Measurements from ENCODE around the gene SYPL1.

Gene SYPL1

DNA sequence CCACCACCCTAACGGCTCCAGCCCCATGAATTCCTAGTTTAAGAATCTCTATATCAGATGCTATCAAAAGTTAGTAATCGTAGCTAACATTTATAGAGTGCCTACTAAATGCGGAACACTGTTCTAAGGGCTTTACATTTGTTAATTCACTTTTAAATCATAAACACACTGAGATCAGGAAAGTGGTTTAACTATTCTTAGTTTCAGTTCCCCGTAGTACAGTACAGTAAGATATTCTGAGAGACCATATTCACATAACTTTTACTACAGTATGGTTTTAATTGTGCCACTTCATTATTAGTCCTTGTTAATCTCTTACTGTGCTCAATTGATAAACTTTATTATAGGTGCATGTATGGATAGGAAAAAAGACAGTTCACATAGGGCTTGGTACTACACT lies 22.5 kb downstream of the SYPL1 start:
- DNase-seq: no peak

DNA sequence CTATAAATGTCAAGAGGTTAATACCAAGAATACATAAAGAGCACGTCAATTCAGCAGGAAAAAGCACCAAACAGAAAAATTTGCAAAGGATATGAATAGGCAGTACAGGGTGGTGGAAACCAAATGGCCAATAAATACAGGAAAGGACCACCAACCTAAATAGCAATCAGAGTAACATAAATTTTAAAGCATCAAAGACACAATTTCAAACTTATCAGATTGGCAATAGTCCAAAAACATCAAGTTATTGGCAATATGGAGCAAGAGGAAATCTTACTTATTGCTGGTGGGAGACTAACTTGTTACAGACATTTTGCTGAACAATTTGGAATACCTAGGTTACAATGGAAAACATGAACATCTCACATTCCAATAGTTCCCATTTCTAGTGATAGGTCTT lies 24.1 kb downstream of the SYPL1 start:
- DNase-seq: no peak

- DNase-seq: no peak
Measured at GRCh38 chr7:106086062-106086461, 26.1 kb downstream of the SYPL1 start.

GRCh38 chr7:106085015-106085414 lies 27.1 kb downstream of the SYPL1 start:
- no peak for DNase-seq

GRCh38 chr7:106083717-106084116 lies 28.4 kb downstream of the SYPL1 start:
- no peak for DNase-seq

DNA sequence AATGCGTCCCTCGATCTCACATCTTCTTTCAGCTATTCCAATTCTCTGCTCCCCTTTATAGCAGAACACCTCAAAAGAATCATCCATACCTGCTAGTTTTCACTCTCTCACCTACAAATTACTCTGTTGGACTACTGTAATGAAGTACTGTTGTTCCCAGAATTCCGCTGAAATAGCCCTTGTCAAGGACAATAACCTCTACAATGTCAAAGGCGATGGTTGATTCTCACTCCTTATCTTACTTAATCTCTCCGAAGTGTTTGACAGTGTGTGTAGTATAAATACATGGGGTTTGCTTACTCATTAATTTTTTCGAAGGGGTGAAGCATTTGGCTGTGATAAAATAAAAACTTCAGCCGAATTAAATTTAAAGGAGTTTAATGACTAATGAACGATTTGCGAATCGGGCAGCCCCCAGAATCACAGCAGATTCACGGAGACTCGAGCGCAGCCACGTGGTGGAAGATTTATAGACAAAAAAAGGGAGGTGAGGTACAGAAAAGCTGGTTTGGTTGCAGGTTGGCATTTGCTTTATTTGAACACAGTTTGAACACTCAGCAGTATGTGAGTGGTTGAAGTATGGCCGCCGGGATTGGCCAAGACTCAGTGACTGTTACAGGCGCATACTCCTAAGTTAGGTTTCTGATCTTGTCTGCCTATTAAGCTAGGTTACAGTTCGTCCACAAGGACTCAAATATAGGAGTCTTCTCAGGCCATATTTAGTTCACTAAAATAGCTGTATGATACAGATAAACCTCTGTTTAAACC lies 29.8 kb downstream of the SYPL1 start:
- DNase-seq: no peak

DNA sequence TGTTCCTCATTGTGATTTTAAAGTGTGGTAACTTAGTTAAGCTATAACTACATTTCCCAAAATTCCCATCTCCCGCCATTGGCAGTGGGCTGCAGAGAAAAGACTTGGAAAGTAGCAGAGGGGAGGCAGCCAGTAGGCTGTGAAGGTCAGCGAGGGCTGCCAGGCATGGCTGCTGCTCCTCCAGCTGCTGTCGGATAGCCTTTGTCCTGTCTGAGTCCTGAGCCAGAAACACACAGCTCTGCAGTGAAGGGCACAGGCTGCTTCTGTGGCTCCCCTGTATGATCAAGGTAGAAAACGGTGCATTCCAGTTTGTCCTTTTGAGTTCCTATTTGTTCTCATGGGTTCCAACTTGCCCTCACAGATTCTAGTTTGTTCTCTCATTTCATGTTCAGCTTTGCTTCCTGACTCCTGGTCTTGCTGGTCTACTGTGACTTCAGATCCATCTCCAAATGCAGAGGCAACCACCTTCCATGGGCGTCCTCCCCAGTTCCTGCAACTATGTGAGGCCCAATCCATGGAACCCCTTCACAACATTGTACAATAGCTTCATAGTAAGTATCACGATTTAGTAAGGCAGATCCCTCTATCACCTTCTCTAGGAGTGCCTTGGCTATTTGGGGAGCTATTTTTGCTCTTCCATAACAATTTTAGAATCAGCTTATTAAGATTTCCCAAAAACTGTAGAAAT lies 31.7 kb downstream of the SYPL1 start:
- DNase-seq: no peak

- DNase-seq: no peak
Measured at GRCh38 chr7:106076537-106076936, 35.6 kb downstream of the SYPL1 start.

DNA sequence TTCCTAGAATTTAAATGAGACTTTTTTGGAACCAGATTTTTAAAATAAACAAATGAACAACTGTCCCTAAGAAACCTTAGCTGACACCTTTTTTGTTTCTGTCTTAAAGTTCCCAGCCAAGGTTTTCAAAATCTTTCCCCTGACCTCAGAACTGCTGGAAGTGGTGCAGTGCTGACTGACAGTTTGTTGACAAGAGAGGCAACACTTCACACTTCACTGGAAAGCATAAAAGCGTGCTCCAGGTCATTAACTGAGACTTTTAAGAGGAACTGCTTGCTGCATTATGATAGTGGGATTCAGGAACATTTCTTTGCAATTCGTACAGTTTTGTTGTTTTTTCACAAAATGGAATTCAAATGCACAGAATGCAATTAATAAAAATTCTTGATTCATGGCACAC lies 36.2 kb downstream of the SYPL1 start:
- DNase-seq: no peak

DNA sequence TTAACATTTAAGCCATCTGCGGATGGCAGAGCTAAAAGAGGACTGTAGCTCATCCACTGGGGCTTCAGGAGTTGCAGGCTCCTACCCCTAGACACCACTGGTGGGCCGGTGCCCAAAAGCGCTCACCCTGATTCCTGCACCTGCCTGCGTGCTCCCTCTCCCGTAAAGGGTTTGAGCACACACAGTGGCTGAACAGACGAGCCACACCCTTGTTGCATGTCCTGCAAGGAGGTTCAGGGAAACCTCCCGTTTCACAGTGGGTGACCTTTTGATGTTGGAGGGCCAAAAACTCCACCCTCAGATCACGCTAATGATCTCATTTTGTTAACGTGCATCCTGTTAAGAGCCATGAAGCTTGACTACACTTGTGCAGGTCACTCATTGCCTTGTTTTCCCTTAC lies 37.9 kb downstream of the SYPL1 start:
- no peak for DNase-seq

GRCh38 chr7:106073701-106074100 lies 38.4 kb downstream of the SYPL1 start:
- DNase-seq: no peak

DNA sequence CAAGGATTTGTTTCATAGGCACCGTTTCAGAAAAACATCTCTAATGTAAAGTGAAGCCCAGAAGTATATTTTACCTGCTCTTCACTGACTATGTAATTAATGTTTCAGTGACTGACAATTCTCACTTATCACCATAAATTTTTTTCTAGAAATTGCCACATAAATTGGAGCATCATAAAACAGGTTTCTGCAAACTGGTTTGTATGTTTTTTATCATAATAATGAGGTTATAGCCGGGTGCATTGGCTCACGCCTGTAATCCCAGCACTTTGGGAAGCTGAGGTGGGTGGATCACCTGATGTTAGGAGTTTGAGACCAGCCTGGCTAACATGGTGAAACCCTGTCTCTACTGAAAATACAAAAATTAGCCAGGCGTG lies 39.4 kb downstream of the SYPL1 start:
- no peak for DNase-seq

DNA sequence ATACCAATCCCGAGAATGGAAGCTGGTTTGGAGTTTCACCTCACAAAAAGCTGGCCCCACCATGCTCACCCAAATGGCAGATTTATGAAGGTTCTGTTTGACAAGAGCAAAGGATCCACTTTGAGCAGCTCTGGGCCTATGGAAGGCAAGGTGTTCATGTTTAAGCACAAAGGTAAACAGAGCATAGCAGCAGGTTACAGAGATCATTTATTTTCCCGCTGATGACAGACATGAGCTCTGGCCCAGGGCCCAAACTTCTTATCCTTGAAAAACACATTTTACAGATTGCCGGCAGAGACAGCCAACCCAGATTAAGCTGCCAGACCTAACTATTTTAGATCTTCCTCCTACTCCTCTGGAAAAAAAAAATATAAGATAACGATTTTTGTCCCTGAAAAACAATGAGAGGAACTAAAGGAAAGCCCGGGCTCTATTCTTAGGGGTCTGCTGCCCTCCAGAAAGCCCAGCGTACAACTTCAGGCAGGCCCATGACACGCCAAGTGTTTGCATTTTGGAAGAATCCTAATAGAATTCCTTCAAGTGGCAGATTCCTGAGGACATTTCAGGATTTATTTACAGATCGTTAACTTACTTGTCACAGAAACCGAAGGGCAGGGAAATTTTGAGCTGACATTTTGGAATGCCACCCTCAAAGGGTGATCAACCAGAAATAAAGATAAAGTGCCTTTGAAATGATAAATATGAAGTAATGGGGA lies 40.0 kb downstream of the SYPL1 start:
- no peak for DNase-seq

DNA sequence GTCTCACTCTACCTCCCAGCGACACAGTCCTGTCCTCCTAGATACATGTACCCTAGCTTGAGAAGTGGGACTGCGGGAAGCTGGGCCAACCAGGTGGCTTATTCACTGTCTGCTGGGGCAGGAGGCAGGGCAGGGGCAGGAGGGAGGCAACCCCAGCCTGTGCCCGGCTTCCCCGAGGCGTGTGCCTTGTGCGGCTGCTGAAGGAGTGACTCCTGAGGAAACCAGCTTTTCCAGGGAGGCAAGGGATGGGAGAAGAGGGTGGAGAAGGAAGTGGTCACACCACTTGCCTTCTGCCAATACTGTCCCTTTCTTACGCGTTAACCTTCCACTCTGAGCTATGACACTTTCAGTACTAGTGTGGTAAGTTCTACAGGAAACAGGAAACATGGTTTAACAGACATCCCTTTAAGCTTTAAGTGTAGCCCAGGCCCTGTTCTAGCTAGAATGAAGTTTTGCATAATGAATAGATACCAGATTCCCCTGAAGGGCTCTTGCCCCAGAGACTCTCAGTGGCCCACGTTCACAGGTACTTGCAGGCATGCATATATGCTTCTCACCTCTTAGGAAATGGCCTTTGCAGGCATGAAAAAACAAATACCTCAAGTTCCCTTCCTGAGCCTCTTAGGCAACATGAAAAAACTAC lies 40.6 kb downstream of the SYPL1 start:
- DNase-seq: peak; percentile 5

GRCh38 chr7:106070567-106071254 lies 41.4 kb downstream of the SYPL1 start:
- no peak for DNase-seq

- DNase-seq: no peak
Measured at GRCh38 chr7:106070201-106070551, 41.9 kb downstream of the SYPL1 start.

DNA sequence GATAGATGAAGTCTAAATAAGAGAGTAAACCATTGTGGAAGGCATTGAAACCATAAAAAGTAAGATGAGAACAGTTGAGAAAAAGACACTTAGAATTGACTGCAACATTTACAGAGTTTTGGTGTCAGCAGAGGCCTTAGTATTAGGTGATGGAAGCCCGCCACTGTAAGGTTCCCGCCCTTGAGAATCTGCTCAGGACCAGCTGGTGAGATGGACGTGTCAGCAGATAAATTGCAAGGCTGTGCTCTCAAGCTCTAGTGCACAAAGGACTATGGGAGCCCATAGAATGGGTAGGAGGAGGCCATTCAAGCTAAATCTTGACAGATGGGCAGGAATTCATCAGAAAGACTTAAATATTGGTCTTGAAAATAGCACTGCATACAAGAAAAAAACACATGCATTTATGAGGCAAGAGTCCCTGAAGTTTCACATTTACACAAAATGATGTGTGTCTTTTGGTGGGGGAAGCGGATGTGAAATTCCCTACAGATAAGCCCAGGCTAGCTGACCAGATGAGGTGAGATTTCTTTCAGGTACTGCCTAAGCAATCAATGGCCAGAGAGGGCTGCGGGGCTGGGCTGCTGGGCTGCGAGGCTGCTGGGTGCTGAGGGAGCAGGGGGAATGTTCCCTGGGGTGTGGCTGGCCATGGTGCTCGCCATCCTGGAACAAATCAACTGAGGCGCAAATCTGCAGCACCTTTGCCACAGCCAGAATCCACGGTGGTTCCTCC lies 42.5 kb downstream of the SYPL1 start:
- no peak for DNase-seq

DNA sequence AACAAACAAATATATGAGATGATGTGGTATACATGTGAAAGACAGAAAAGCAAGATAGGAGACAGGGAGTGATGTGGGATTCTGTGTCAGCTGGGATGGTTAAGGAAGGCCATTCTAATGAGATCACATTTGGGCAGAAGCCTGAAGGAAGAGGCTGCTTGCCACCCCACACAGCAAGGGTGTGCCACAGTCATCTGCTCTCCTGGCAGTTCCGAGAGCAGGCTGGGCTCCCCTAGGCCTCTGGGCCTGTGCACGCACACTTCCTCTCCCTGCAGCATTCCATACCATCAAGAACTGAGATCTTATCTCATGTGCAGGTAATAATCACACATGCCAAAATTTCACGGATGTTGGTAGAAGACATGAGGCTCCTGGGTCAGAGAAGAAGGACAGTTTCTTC lies 43.1 kb downstream of the SYPL1 start:
- no peak for DNase-seq

- DNase-seq: no peak
Measured at GRCh38 chr7:106068538-106068961, 43.6 kb downstream of the SYPL1 start.

- no peak for DNase-seq
Measured at GRCh38 chr7:106067678-106068077, 44.4 kb downstream of the SYPL1 start.

GRCh38 chr7:106065575-106066500 lies 46.3 kb downstream of the SYPL1 start:
- DNase-seq: no peak

Data from T-helper 9 cell (primary cell).